ENCODE measurements around the gene RSPH6A. TPM values are rescaled to one million over a fixed set of nuclear protein-coding genes. Genes with fewer than 3 reads are reported as not detected.
A peak's percentile ranks its signal among the peaks of the same experiment; 100 is the strongest.

RSPH6A gene
- under 1 TPM in 2 of 10 donors, not detected in 8; 0.09 to 0.15 TPM for total RNA-seq
- not detected for polyA plus RNA-seq
- long read RNA-seq, donor 1, result 0 reads
- long read RNA-seq, donor 2, result 0 reads
- long read RNA-seq, donor 3, result 0 reads

DNA sequence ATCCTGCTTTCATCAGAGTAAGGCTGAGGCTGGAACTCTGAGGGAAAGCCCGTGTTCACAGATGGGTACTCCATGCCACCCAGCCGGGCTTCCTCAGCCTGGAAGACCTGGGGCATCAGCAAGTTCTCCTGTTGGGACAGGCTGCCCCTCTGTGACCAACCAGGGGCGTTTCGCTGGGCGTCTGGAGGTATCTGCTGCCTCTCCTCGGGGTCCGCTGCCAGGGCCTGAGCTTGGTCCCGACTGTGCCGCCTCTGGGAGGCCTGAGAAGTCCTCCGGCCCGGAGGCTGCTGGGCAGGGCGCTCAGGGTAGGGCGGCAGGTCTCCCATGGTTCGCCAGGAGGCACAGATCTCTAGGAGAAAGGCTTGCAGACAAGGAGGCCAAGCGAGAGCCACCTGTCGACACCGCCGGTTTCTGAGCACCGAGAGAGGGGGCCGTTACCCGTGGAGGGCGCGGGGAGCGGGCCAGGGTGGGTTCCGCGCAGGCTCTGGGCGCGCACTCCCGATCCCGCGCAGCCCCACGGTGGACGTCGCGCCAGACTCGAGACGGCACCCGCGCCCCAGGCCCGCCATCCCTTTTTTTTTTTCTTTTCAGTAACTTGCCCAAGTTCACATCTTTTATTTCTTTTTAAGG, at the start of gene RSPH6A:
Gene RSPH6A, minus strand, starts transcription at position 458 of the 630 bp plus-strand sequence. Its CDS starts 132 bp downstream, at position 326.
- Histone ChIP-seq H3K4me1 (peaks cover 0 to 31% (median 22%) of the 10 kb centered on the region in 9 donors), H3K9me3 (no peaks in the 10 kb centered on the region), H3K27ac (peak within 1 kb of the TSS in 5 of 10 donors; percentile 25 to 68 (median 46)), H3K27me3 (peaks cover 0 to 40% (median 0%) of the 10 kb centered on the region in 7 donors), H3K4me3 (peak within 1 kb of the TSS; percentile 12 to 58 (median 50)), H3K36me3 (peaks cover 0 to 8% (median 0%) of the 10 kb centered on the region in 9 donors)
- DNase-seq, result no peak
- ATAC-seq, result peak in 1 of 8 donors; percentile 5
- 10 to 15% methylated on average over 40 of the region's 40 CpGs for WGBS, 2 donors
- TF ChIP-seq, protein P1, sequence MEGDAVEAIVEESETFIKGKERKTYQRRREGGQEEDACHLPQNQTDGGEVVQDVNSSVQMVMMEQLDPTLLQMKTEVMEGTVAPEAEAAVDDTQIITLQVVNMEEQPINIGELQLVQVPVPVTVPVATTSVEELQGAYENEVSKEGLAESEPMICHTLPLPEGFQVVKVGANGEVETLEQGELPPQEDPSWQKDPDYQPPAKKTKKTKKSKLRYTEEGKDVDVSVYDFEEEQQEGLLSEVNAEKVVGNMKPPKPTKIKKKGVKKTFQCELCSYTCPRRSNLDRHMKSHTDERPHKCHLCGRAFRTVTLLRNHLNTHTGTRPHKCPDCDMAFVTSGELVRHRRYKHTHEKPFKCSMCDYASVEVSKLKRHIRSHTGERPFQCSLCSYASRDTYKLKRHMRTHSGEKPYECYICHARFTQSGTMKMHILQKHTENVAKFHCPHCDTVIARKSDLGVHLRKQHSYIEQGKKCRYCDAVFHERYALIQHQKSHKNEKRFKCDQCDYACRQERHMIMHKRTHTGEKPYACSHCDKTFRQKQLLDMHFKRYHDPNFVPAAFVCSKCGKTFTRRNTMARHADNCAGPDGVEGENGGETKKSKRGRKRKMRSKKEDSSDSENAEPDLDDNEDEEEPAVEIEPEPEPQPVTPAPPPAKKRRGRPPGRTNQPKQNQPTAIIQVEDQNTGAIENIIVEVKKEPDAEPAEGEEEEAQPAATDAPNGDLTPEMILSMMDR (IDR thresholded peaks at IDR 0.05), result no peak
- intact Hi-C loops (cut with DNase I), result loop anchor here in 4 of 10 donors (5.0 to 10.0 kb wide), 4 partner anchors 62 to 202 kb away; partner anchors contain the start of gene IRF2BP1 (in 1 of the 4)

DNA sequence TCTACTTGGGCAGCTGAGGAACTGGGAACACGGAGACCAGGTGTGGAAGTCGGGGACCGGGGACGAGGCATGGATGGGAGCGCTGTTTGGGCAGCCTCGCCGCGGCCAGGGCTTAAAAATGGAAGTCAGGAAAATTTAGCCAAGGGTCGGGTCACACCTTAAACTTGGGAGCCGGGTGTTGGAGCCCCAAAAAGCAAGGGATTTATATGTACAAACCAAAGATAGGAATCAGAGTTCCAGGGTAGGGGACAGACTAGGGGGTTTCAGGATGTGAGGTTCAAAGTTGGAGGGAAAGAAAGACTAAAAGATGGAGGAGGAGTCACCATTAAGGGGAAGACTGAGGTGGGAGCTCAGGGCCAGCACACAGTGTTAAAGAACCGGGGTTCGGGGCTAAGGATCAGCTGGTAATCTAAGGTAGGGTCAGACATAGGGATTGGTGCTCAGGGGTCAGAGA, 49.5 kb upstream of the RSPH6A start:
- intact Hi-C loops (cut with DNase I), result loop anchor here in 1 of 10 donors (2.0 to 5.0 kb wide), 2 partner anchors 18 to 133 kb away; partner anchors contain the start of gene CCDC61
- Histone ChIP-seq H3K4me1 (peaks cover 0 to 33% (median 25%) of the 10 kb centered on the region in 9 donors), H3K36me3 (peaks cover 0 to 22% (median 0%) of the 10 kb centered on the region in 9 donors), H3K27me3 (peaks cover 0 to 31% (median 23%) of the 10 kb centered on the region in 7 donors), H3K4me3 (peak overlapping the region in 2 of 10 donors; percentile 84 to 89), H3K9me3 (no peaks in the 10 kb centered on the region), H3K27ac (no peak overlapping the region)
- 12 to 14% methylated on average over 12 of the region's 12 CpGs for WGBS, 2 donors
- no peak for DNase-seq
- TF ChIP-seq, protein P1 (IDR thresholded peaks at IDR 0.05), result no peak
- ATAC-seq, result no peak

- peak; percentile 13 to 52 (median 31) for ATAC-seq
- intact Hi-C loops (cut with DNase I), result loop anchor here in 2 of 10 donors (1.0 to 5.0 kb wide), 3 partner anchors 19 to 133 kb away; partner anchors contain the start of genes CCDC61 (in 1 of the 2) and IRF2BP1 (in 1 of the 2)
- WGBS, 2 donors, result 2 to 3% methylated on average over 71 of the region's 71 CpGs
- peak within 1 kb of the TSS in 1 of 10 donors; percentile 95 for H3K27ac ChIP-seq
- TF ChIP-seq, protein P1 (IDR thresholded peaks at IDR 0.05), result peak; percentile 34 to 76 (median 65)
- no peaks in the 10 kb centered on the region for H3K9me3 ChIP-seq
- H3K27me3 ChIP-seq, result peaks cover 0 to 31% (median 23%) of the 10 kb centered on the region in 7 donors
- peak within 1 kb of the TSS; percentile 8 to 100 (median 88) for H3K4me3 ChIP-seq
- DNase-seq, result peak in 1 of 2 donors; percentile 43
- H3K36me3 ChIP-seq, result peaks cover 0 to 29% (median 0%) of the 10 kb centered on the region in 9 donors
- H3K4me1 ChIP-seq, result peaks cover 0 to 33% (median 25%) of the 10 kb centered on the region in 9 donors
Measured at GRCh38 chr19:45863840-45864628, 48.9 kb upstream of the RSPH6A start, which contains the start of gene FOXA3. TSS of gene FOXA3 (plus strand) at chr19:45864326. CDS start at chr19:45864457, 131 bp downstream.
